ENCODE measurements around the gene ASB6. TPM values are rescaled to one million over a fixed set of nuclear protein-coding genes. Genes with fewer than 3 reads are reported as not detected.

ASB6 gene
- total RNA-seq, 1 donor from 2014 or later: 22.4 TPM

DNA sequence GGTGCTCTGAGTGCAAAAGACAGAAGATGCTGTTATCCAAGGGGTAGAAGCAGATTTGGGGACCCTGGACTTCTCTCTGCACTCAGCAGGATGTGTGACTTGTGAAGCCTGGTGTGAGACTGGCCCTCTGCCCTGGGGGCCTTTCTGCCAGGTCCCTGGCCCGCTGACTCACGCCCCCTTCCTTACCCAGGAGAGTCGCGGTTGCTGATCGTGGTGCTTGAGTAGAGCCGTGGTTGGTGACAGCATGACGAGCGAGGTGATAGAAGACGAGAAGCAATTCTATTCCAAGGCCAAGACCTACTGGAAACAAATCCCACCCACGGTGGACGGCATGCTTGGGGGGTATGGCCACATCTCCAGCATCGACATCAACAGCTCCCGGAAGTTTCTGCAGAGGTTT lies 9.5 kb downstream of the ASB6 start:
- H3K4me1 Mint-ChIP-seq (ENCODE audit: unreplicated experiment): peaks cover 37% of the 10 kb centered on the region
- TF ChIP-seq, protein P1, sequence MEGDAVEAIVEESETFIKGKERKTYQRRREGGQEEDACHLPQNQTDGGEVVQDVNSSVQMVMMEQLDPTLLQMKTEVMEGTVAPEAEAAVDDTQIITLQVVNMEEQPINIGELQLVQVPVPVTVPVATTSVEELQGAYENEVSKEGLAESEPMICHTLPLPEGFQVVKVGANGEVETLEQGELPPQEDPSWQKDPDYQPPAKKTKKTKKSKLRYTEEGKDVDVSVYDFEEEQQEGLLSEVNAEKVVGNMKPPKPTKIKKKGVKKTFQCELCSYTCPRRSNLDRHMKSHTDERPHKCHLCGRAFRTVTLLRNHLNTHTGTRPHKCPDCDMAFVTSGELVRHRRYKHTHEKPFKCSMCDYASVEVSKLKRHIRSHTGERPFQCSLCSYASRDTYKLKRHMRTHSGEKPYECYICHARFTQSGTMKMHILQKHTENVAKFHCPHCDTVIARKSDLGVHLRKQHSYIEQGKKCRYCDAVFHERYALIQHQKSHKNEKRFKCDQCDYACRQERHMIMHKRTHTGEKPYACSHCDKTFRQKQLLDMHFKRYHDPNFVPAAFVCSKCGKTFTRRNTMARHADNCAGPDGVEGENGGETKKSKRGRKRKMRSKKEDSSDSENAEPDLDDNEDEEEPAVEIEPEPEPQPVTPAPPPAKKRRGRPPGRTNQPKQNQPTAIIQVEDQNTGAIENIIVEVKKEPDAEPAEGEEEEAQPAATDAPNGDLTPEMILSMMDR (conservative IDR thresholded peaks at IDR 0.05): no peak

DNA sequence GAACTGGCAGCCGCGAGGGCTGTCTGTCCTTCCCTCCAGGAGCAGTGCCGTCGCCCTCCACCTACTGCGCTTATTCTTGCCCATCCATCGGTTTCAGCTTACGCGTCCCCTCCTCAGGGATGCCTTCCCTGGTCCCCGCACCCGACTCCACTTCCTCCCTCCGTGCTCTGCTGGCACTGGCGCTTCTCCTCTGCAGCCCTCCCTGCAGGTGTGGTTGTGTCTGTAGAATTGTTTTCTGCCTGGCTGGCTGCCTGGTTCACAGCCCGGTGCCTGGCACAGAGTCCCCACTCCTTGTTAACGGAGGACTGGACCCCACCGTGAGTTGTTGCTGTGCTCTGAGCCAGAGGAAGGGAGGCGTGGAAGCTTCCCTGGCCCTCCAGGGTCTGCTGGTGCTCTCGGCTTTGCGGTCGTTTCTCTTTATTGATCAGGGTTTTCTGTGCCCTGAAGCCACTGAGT lies 10.2 kb downstream of the ASB6 start:
- no peak for DNase-seq (ENCODE audit: extremely low spot score, unreplicated experiment)
- Mint-ChIP-seq H3K9me3 (no peaks in the 10 kb centered on the region), H3K4me1 (ENCODE audit: unreplicated experiment) (peaks cover 45% of the 10 kb centered on the region), H3K27me3 (no peaks in the 10 kb centered on the region), H3K27ac (no peak overlapping the region), H3K4me3 (no peak overlapping the region), H3K36me3 (no peaks in the 10 kb centered on the region)
- TF ChIP-seq, protein P1 (conservative IDR thresholded peaks at IDR 0.05): no peak

More for the DNA sequence above, 9.5 kb downstream of the ASB6 start:
- Mint-ChIP-seq H3K4me3 (no peak overlapping the region), H3K9me3 (no peaks in the 10 kb centered on the region), H3K36me3 (no peaks in the 10 kb centered on the region), H3K27ac (no peak overlapping the region), H3K27me3 (no peaks in the 10 kb centered on the region)
- DNase-seq (ENCODE audit: extremely low spot score, unreplicated experiment): no peak

DNA sequence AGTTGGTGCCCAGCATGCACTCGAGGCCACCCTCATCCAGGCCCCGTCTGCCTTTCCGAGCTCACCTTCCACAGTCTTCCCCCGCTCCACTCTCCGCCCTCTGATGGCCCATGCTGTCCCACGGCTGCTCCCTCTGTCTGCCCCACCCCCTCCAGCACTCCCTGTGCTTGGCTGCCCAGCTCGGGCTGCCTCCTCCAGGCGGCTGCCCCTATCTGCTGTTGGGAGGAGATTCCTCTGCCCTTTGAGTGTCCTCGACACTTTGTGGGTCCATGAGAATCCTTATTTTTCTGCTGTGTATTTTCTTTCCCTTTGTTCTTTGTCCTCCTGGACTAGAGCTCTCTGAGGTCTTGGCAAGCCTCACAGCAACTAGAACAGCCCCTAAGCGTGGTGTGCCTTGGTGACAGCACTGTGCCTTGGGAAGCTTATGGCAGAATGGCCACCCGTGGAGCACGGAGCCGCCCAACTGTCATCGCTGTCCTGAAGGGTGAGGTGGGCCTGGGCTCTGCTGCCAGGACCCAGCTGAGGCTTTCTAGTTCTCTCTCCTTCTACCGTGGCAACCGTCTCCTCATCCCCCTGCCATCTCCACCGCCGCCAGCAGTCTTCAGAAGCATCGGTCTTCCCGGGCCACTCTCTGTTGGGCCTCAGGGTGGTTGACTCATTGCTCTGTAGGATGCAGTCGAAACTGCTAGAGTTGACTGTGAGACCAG lies 10.8 kb downstream of the ASB6 start:
- no peaks in the 10 kb centered on the region for H3K27me3 Mint-ChIP-seq
- H3K9me3 Mint-ChIP-seq: no peaks in the 10 kb centered on the region
- DNase-seq (ENCODE audit: extremely low spot score, unreplicated experiment): no peak
- TF ChIP-seq, protein P1 (conservative IDR thresholded peaks at IDR 0.05): no peak
- peaks cover 47% of the 10 kb centered on the region for H3K4me1 Mint-ChIP-seq (ENCODE audit: unreplicated experiment)
- peak overlapping the region; percentile 69 for H3K27ac Mint-ChIP-seq
- H3K4me3 Mint-ChIP-seq: peak overlapping the region; percentile 47
- no peaks in the 10 kb centered on the region for H3K36me3 Mint-ChIP-seq

DNA sequence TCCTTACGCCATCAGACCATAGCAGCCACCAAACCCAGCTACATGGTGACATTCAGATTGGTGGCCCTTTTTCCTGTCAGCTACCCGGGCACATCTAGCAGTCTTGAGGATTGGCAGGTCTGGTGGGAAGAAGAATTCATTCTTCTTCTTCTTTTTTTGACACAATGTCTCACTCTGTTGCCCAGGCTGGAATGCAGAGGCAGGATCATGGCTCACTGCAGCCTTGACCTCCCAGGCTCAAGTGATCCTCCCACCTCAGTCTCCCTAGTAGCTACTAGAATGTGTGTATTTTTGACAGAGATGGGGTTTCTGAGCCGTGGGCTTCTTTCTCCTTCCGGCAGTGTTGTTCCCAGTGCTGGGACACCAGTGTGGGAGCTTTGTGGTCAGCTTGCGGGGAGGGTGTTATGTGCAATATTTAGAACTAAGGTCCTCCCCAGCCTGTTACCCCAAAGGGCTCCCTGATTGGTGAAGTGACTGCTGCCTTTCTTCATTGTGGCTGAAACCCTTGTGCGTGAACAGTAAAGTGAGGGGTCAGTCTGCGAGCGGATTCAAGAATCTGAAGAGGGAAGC lies 12.6 kb downstream of the ASB6 start:
- Mint-ChIP-seq H3K27me3 (no peaks in the 10 kb centered on the region), H3K4me1 (ENCODE audit: unreplicated experiment) (peaks cover 48% of the 10 kb centered on the region), H3K36me3 (no peaks in the 10 kb centered on the region), H3K9me3 (no peaks in the 10 kb centered on the region), H3K27ac (no peak overlapping the region), H3K4me3 (peak overlapping the region; percentile 9)
- TF ChIP-seq, protein P1 (conservative IDR thresholded peaks at IDR 0.05): no peak
- DNase-seq (ENCODE audit: extremely low spot score, unreplicated experiment): no peak

DNA sequence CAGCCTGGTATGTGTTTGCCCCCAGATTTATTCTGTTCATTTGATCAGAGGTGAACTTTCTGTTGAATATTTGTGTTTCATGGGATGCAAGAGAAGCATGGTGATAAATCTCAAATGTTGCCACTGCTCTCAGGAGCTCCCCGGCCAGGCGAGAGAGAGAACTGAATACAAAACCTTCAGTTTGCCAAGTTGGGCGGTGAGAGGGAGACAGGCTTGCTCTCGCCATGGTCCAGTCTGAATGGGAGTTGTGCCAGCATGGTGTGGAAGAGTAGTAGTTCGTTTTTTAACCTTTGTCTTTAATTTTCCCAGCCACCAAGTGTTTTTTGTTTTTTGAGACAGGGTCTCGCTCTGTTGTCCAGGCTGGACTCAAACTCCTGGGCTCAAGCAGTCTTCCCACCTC lies 13.2 kb downstream of the ASB6 start:
- Mint-ChIP-seq H3K9me3 (no peaks in the 10 kb centered on the region), H3K4me3 (peak overlapping the region; percentile 9), H3K27me3 (no peaks in the 10 kb centered on the region), H3K36me3 (no peaks in the 10 kb centered on the region), H3K4me1 (ENCODE audit: unreplicated experiment) (peaks cover 51% of the 10 kb centered on the region), H3K27ac (no peak overlapping the region)
- DNase-seq (ENCODE audit: extremely low spot score, unreplicated experiment): no peak
- TF ChIP-seq, protein P1 (conservative IDR thresholded peaks at IDR 0.05): no peak

Data from type B pancreatic cell (in vitro differentiated cells).